A549 treated with AZD9567 at 1 μM for 4 hours (cell line): ENCODE measurements around the gene PCDHA8. TPM values are rescaled to one million over a fixed set of nuclear protein-coding genes. Genes with fewer than 3 reads are reported as not detected.

ENCODE experiments used
- total RNA-seq: library from RNA; stranded (reverse); fragments of 200-300 nt; extraction: Qiagen RNA extraction; gene quantifications from 5 replicates; pipeline ENCODE4 v1.2.3, GENCODE V29; 2022; ENCODE audit not compliant: insufficient read depth

PCDHA8 gene
- total RNA-seq, 1 experiment from 2014 or later: 0.08 TPM

GRCh38 chr5:140881889-140882590 is 41.1 kb downstream of the PCDHA8 start, which contains the start of gene PCDHA13:
TSS of gene PCDHA13 (plus strand) at chr5:140882124. CDS start at chr5:140882269, 145 bp downstream.

Other genes with a start within 250 kb of the PCDHA8 start
- 3.5 to 8.4 TPM (median 4.3 TPM) in 5 replicates for gene CD14, start 208.0 kb upstream of the PCDHA8 start, total RNA-seq
- 7.6 to 17.9 TPM (median 15.2 TPM) in 5 replicates for gene TMCO6, start 201.7 kb upstream of the PCDHA8 start, total RNA-seq
- gene NDUFA2, start 193.6 kb upstream of the PCDHA8 start, total RNA-seq: 83.8 to 126 TPM (median 125 TPM) in 5 replicates
- 86.0 to 142 TPM (median 88.2 TPM) in 5 replicates for gene IK, start 193.4 kb upstream of the PCDHA8 start, total RNA-seq
- 29.5 to 34.8 TPM (median 31.2 TPM) in 5 replicates for gene WDR55, start 176.3 kb upstream of the PCDHA8 start, total RNA-seq
- 0.91 to 1.1 TPM (median 0.98 TPM) in 4 of 5 replicates, not detected in the other for gene DND1, start 167.6 kb upstream of the PCDHA8 start, total RNA-seq
- 76.1 to 99.2 TPM (median 80.5 TPM) in 5 replicates for gene HARS1, start 149.8 kb upstream of the PCDHA8 start, total RNA-seq
- 33.3 to 39.5 TPM (median 37.6 TPM) in 5 replicates for gene HARS2, start 149.7 kb upstream of the PCDHA8 start, total RNA-seq
- 79.6 to 128 TPM (median 85.6 TPM) in 5 replicates for gene ZMAT2, start 140.7 kb upstream of the PCDHA8 start, total RNA-seq
- gene PCDHA1, start 55.0 kb upstream of the PCDHA8 start, total RNA-seq: 0.13 to 0.25 TPM (median 0.16 TPM) in 4 of 5 replicates, not detected in the other
- gene PCDHA2, start 46.3 kb upstream of the PCDHA8 start, total RNA-seq: 0.03 to 0.08 TPM (median 0.07 TPM) in 4 of 5 replicates, not detected in the other
- gene PCDHA3, start 40.1 kb upstream of the PCDHA8 start, total RNA-seq: 0.75 to 1.6 TPM (median 0.85 TPM) in 5 replicates
- 1.2 to 3.4 TPM (median 1.7 TPM) in 5 replicates for gene PCDHA4, start 34.1 kb upstream of the PCDHA8 start, total RNA-seq
- 0.57 to 0.63 TPM (median 0.59 TPM) in 5 replicates for gene PCDHA5, start 19.6 kb upstream of the PCDHA8 start, total RNA-seq
- 0.02 to 0.05 TPM (median 0.03 TPM) in 4 of 5 replicates, not detected in the other for gene PCDHA6, start 13.2 kb upstream of the PCDHA8 start, total RNA-seq
- gene PCDHA7, start 6.9 kb upstream of the PCDHA8 start, total RNA-seq: 0.09 to 0.12 TPM (median 0.12 TPM) in 4 of 5 replicates, not detected in the other
- gene PCDHA9, start 7.2 kb downstream of the PCDHA8 start, total RNA-seq: 0.02 TPM in 1 of 5 replicates, not detected in the others
- 0.01 to 0.05 TPM (median 0.02 TPM) in 3 of 5 replicates, not detected in the others for gene PCDHA10, start 14.7 kb downstream of the PCDHA8 start, total RNA-seq
- 0.06 to 0.18 TPM (median 0.13 TPM) in 4 of 5 replicates, not detected in the other for gene PCDHA11, start 27.8 kb downstream of the PCDHA8 start, total RNA-seq
- 1.6 to 3.1 TPM (median 2.8 TPM) in 5 replicates for gene PCDHA12, start 34.1 kb downstream of the PCDHA8 start, total RNA-seq
- gene PCDHA13, start 40.9 kb downstream of the PCDHA8 start, total RNA-seq: 0.05 to 0.07 TPM (median 0.06 TPM) in 4 of 5 replicates, not detected in the other
- 1.9 to 3.7 TPM (median 2.1 TPM) in 5 replicates for gene PCDHAC1, start 85.1 kb downstream of the PCDHA8 start, total RNA-seq
- gene PCDHAC2, start 125.3 kb downstream of the PCDHA8 start, total RNA-seq: 3.1 to 3.5 TPM (median 3.3 TPM) in 5 replicates
- gene PCDHB1, start 210.2 kb downstream of the PCDHA8 start, total RNA-seq: not detected in 5 replicates